Heart right ventricle (tissue), 16 donors: ENCODE measurements around the gene DGKQ. TPM values are rescaled to one million over a fixed set of nuclear protein-coding genes. Genes with fewer than 3 reads are reported as not detected.

Experiments used
- ATAC-seq, 8 donors: fragments of 200-7000 bp; cut with Tn5 transposase; one replicate each; pipeline ENCODE4 v1.9.1; 2020; ENCODE audit warnings: mild to moderate bottlenecking in 8 of 8, moderate library complexity in 8 of 8, moderate number of reproducible peaks in 1 of 8
- DNase-seq, 2 donors: peaks; one replicate each; pipeline ENCODE4 v3.0.0-alpha.2; 2020
- H3K27ac ChIP-seq, 10 donors: fragments of 200-600 bp; sonication (generic) in 2 of 10; one replicate each; pipeline versions ENCODE4 v1.5.0 to v1.8.0; 2020 to 2022; ENCODE audit warnings: mild to moderate bottlenecking in 3 of 10
- H3K27me3 ChIP-seq, 7 donors: fragments of 200-600 bp; one replicate each; pipeline ENCODE4 v1.8.0; 2021 to 2022; ENCODE audit warnings: mild to moderate bottlenecking in 2 of 7
- H3K36me3 ChIP-seq, 9 donors: fragments of 200-600 bp; sonication (generic) in 1 of 9; one replicate each; pipeline versions ENCODE4 v1.5.0 to v1.8.0; 2020 to 2022; ENCODE audit warnings: mild to moderate bottlenecking in 2 of 9
- H3K4me1 ChIP-seq, 9 donors: fragments of 200-600 bp; sonication (generic) in 1 of 9; one replicate each; pipeline versions ENCODE4 v1.5.0 to v1.8.0; 2020 to 2022; ENCODE audit warnings: mild to moderate bottlenecking in 4 of 9
- H3K4me3 ChIP-seq, 10 donors: fragments of 200-600 bp; sonication (generic) in 2 of 10; one replicate each; pipeline versions ENCODE4 v1.5.0 to v1.8.0; 2020 to 2022; ENCODE audit warnings: mild to moderate bottlenecking in 7 of 10, moderate library complexity in 2 of 10
- H3K9me3 ChIP-seq, 11 donors: fragments of 200-600 bp in 10 of 11; sonication (generic) in 2 of 11; one replicate each; pipeline versions ENCODE4 v1.5.0 to v1.8.0; 2013 to 2022; ENCODE audit warnings: mild to moderate bottlenecking in 2 of 11, control low read depth in 1 of 11, moderate library complexity in 1 of 11
- CTCF ChIP-seq, 9 donors: fragments of 200-600 bp; sonication (generic) in 2 of 9; IDR thresholded peaks; one replicate each; pipeline versions ENCODE4 v1.5.0 to v1.8.0; 2021 to 2022; ENCODE audit warnings: antibody characterized with exemption in 9 of 9, mild to moderate bottlenecking in 5 of 9, moderate library complexity in 1 of 9
- WGBS, 2 donors: extraction: QIAGEN DNeasy Blood & Tissue Kit; methylation state at CpG; one replicate each; pipeline ENCODE4 v1.1.7; 2013; ENCODE audit warnings: inconsistent platforms in 1 of 2; 5-methylcytosine and 5-hydroxymethylcytosine counted together
- intact Hi-C, 10 donors: fragments of 100-400 bp; cut with DNase I; formaldehyde crosslinking; loops; one replicate each; pipeline versions ENCODE4 v1.11.1 to v1.14.2; 2022
- polyA plus RNA-seq, 2 donors: library from polyadenylated mRNA; stranded (reverse); fragments of 200-250 nt; gene quantifications; one replicate each; pipeline ENCODE4 v1.2.3, GENCODE V29; 2013
- total RNA-seq, 10 donors: library from RNA; stranded (reverse); fragmentation: NEBNext Ultra II Directional in 3 of 10; extraction: Animal tissue kit (Norgen Biotek cat#: 25700) in 3 of 10; gene quantifications; one replicate each; pipeline versions ENCODE4 v1.2.1 to v1.2.4, GENCODE V29; 2021 to 2023
- donor health status: Arrhythmogenic right ventricular cardiomyopathy.
- donor health status: ischemic (EF 13 %, LVEDD 7.1; RV severe dilation, severe dysfunction).
- donor health status: healthy with polysubstance abuse.
- donor health status: DM: no; HTN: yes; CAD: no.
- donor health status: DM: no; HTN: no; CAD: no.
- donor health status: ischemic (EF 25% LVEDD 6.9; RV normal size, moderate dysfunction).
- donor health status: ischemic (EF 25% LVEDD 5.7; RV mildly dilated, moderate dysfunction).
- donor health status: healthy.
- donor health status: DM: yes; HTN: yes; CAD: no.
- donor health status: Ischemic cardiomyopathy.
- donor health status: ischemic (EF 35%, LVEDD 5.7; RV mildly dilated, moderate dysfunction).
- donor health status: nonischemic (EF 11% LVEDD 7.7; RV severe dilation, severe dysfunction).
- donor health status: DM: yes; HTN: yes; CAD: no.
- donor health status: PGD.
- donor health status: ischemic (EF 29% LVEDD 5.4; RV normal size, mild dysfunction).
- donor health status: nonischemic (EF 23%, LVEDD 6.1; RV moderate dilation, normal function).

The DGKQ gene
- total and polyA plus RNA-seq, 12 donors, result 2.8 to 5.2 (median 3.8) TPM

- no peak for TF ChIP-seq CTCF (IDR thresholded peaks at IDR 0.05)
- ATAC-seq, result peak in 2 of 8 donors; percentile 10 to 11
- intact Hi-C loops, result no loop called here
- 26 to 29% methylated on average over 59 to 62 of the region's 63 CpGs for WGBS, 2 donors
- Histone ChIP-seq H3K4me1 (peaks cover 5 to 24% (median 17%) of the 10 kb centered on the region in 9 donors), H3K36me3 (no peaks in the 10 kb centered on the region), H3K27ac (no peak overlapping the region), H3K27me3 (peaks cover 52 to 96% (median 86%) of the 10 kb centered on the region in 7 donors), H3K4me3 (no peak overlapping the region), H3K9me3 (no peaks in the 10 kb centered on the region)
- no peak for DNase-seq
These were observed 30.1 kb upstream of the DGKQ start for GRCh38 chr4:1003271-1004070.

GRCh38 chr4:1002631-1003251 is 29.4 kb upstream of the DGKQ start:
- H3K4me3 ChIP-seq, result no peak overlapping the region
- TF ChIP-seq CTCF (IDR thresholded peaks at IDR 0.05), result no peak
- peaks cover 54 to 96% (median 86%) of the 10 kb centered on the region in 7 donors for H3K27me3 ChIP-seq
- no peak overlapping the region for H3K27ac ChIP-seq
- DNase-seq (no peak), ATAC-seq (no peak)
- peaks cover 5 to 29% (median 18%) of the 10 kb centered on the region in 9 donors for H3K4me1 ChIP-seq
- no peaks in the 10 kb centered on the region for H3K36me3 ChIP-seq
- WGBS, 2 donors, result 4% methylated on average over 39 to 75 of the region's 75 CpGs
- intact Hi-C loops, result no loop called here
- no peaks in the 10 kb centered on the region for H3K9me3 ChIP-seq

- intact Hi-C loops, result no loop called here
- WGBS, 2 donors, result 1 to 4% methylated on average over 52 to 54 of the region's 54 CpGs
- peaks cover 5 to 33% (median 21%) of the 10 kb centered on the region in 9 donors for H3K4me1 ChIP-seq
- H3K36me3 ChIP-seq, result no peaks in the 10 kb centered on the region
- no peak for DNase-seq
- no peak for TF ChIP-seq CTCF (IDR thresholded peaks at IDR 0.05)
- no peak overlapping the region for H3K27ac ChIP-seq
- H3K9me3 ChIP-seq, result no peaks in the 10 kb centered on the region
- H3K27me3 ChIP-seq, result peaks cover 60 to 96% (median 88%) of the 10 kb centered on the region in 7 donors
- H3K4me3 ChIP-seq, result no peak overlapping the region
- peak in 1 of 8 donors; percentile 5 for ATAC-seq
These were observed 28.8 kb upstream of the DGKQ start for GRCh38 chr4:1002131-1002630.

- no peak for DNase-seq
- no peak for TF ChIP-seq CTCF (IDR thresholded peaks at IDR 0.05)
- no peaks in the 10 kb centered on the region for H3K36me3 ChIP-seq
- peaks cover 5 to 36% (median 21%) of the 10 kb centered on the region in 9 donors for H3K4me1 ChIP-seq
- H3K4me3 ChIP-seq, result no peak overlapping the region
- H3K9me3 ChIP-seq, result no peaks in the 10 kb centered on the region
- intact Hi-C loops, result no loop called here
- 17% methylated on average over 44 to 48 of the region's 48 CpGs for WGBS, 2 donors
- no peak overlapping the region for H3K27ac ChIP-seq
- peaks cover 61 to 96% (median 88%) of the 10 kb centered on the region in 7 donors for H3K27me3 ChIP-seq
- ATAC-seq, result no peak
These were observed 28.3 kb upstream of the DGKQ start for GRCh38 chr4:1001561-1002130.
